Mesenchymal stem cell (in vitro differentiated cells and primary cell): ENCODE data around the gene HELT.
"Not testable (repeated sequence)": the region's sequence is repeated elsewhere in the genome, so short reads cannot be mapped to it uniquely, and the experiment has no call there.

Source experiments
- DNase-seq: peaks from one replicate; pipeline ENCODE4 v3.0.0-alpha.2; 2013
- H2AFZ ChIP-seq: one replicate; pipeline ENCODE4 v1.6.1; 2013; ENCODE audit warnings: low read depth, mild to moderate bottlenecking, control low read depth, inconsistent platforms, low read length, moderate library complexity
- H2AK5ac ChIP-seq: 2 replicates; pipeline ENCODE4 v1.6.1; 2013; ENCODE audit warnings: low read length, moderate library complexity, mild to moderate bottlenecking, inconsistent platforms; ENCODE audit not compliant: severe bottlenecking
- H2BK120ac ChIP-seq: one replicate; pipeline ENCODE4 v1.6.1; 2013; ENCODE audit warnings: low read depth, mild to moderate bottlenecking, inconsistent platforms, low read length, moderate library complexity
- H2BK12ac ChIP-seq, 2 experiments: one replicate each; pipeline ENCODE4 v1.6.1; 2013; ENCODE audit warnings: inconsistent platforms in 2 of 2, low read length in 2 of 2, mild to moderate bottlenecking in 2 of 2, moderate library complexity in 2 of 2, control low read depth in 1 of 2
- H2BK15ac ChIP-seq: one replicate; pipeline ENCODE4 v1.6.1; 2013; ENCODE audit warnings: mild to moderate bottlenecking, low read depth, inconsistent platforms; ENCODE audit not compliant: poor library complexity, severe bottlenecking
- H2BK5ac ChIP-seq: 2 replicates; pipeline ENCODE4 v1.6.1; 2013; ENCODE audit warnings: low read depth, mild to moderate bottlenecking, low read length, control low read depth, inconsistent platforms; ENCODE audit not compliant: poor library complexity, severe bottlenecking
- H3K14ac ChIP-seq, 2 experiments: one replicate each; pipeline ENCODE4 v1.6.1; 2013; ENCODE audit warnings: inconsistent platforms in 2 of 2, low read length in 2 of 2, control low read depth in 1 of 2, mild to moderate bottlenecking in 1 of 2, moderate library complexity in 1 of 2
- H3K18ac ChIP-seq, 2 experiments: one replicate each; pipeline ENCODE4 v1.6.1; 2013; ENCODE audit warnings: inconsistent platforms in 2 of 2, low read length in 2 of 2, control low read depth in 1 of 2, low read depth in 1 of 2, mild to moderate bottlenecking in 1 of 2
- H3K23ac ChIP-seq, 2 experiments: one replicate each; pipeline ENCODE4 v1.6.1; 2013; ENCODE audit warnings: inconsistent platforms in 2 of 2, low read length in 2 of 2, mild to moderate bottlenecking in 2 of 2, moderate library complexity in 2 of 2, control low read depth in 1 of 2
- H3K27ac ChIP-seq: 2 replicates; pipeline ENCODE4 v1.5.1; 2013; ENCODE audit warnings: mild to moderate bottlenecking, moderate library complexity, low read length, control low read depth, inconsistent platforms; ENCODE audit not compliant: poor library complexity, severe bottlenecking
- H3K27me3 ChIP-seq, 2 experiments: 2 replicates each; pipeline versions ENCODE4 v1.6.1 to v1.7.0; 2013; ENCODE audit warnings: low read length in 2 of 2, mild to moderate bottlenecking in 2 of 2, moderate library complexity in 2 of 2, control low read depth in 1 of 2, inconsistent platforms in 1 of 2; ENCODE audit not compliant: control insufficient read depth in 1 of 2, insufficient read depth in 1 of 2
- H3K36me3 ChIP-seq, 2 experiments: 2 replicates each; pipeline versions ENCODE4 v1.6.1 to v1.7.0; 2013; ENCODE audit warnings: low read length in 2 of 2, control low read depth in 1 of 2, inconsistent platforms in 1 of 2, low read depth in 1 of 2, mild to moderate bottlenecking in 1 of 2; ENCODE audit not compliant: insufficient read depth in 2 of 2, control insufficient read depth in 1 of 2
- H3K4ac ChIP-seq, 2 experiments: one replicate each; pipeline ENCODE4 v1.6.1; 2013; ENCODE audit warnings: inconsistent platforms in 2 of 2, low read length in 2 of 2, mild to moderate bottlenecking in 2 of 2, moderate library complexity in 2 of 2, control low read depth in 1 of 2, low read depth in 1 of 2
- H3K4me1 ChIP-seq: 2 replicates; pipeline ENCODE4 v1.6.1; 2013; ENCODE audit warnings: low read depth, low read length, control low read depth; ENCODE audit not compliant: control insufficient read depth, insufficient read depth
- H3K4me2 ChIP-seq: 2 replicates; pipeline ENCODE4 v1.6.1; 2013; ENCODE audit warnings: low read length, mild to moderate bottlenecking, inconsistent platforms; ENCODE audit not compliant: poor library complexity, severe bottlenecking
- H3K4me3 ChIP-seq, 2 experiments: 2 replicates each; pipeline versions ENCODE4 v1.5.1 to v1.7.0; 2013; ENCODE audit warnings: low read length in 2 of 2, mild to moderate bottlenecking in 2 of 2, control low read depth in 1 of 2, low read depth in 1 of 2; ENCODE audit not compliant: insufficient read depth in 1 of 2
- H3K79me1 ChIP-seq: replicated peaks from 2 replicates; pipeline ENCODE4 v1.6.1; 2013; ENCODE audit warnings: mild to moderate bottlenecking, control low read depth, low read length, inconsistent platforms; ENCODE audit not compliant: poor library complexity, severe bottlenecking
- H3K9ac ChIP-seq: 2 replicates; pipeline ENCODE4 v1.7.0; 2013; ENCODE audit warnings: mild to moderate bottlenecking, low read length, moderate library complexity
- H3K9me3 ChIP-seq: 2 replicates; pipeline ENCODE4 v1.7.0; 2013; ENCODE audit warnings: mild to moderate bottlenecking, low read length; ENCODE audit not compliant: control insufficient read depth
- H4K8ac ChIP-seq: one replicate; pipeline ENCODE4 v1.6.1; 2013; ENCODE audit warnings: inconsistent platforms, mild to moderate bottlenecking, low read length, moderate library complexity
- H4K91ac ChIP-seq: one replicate; pipeline ENCODE4 v1.6.1; 2013; ENCODE audit warnings: mild to moderate bottlenecking, low read length, inconsistent platforms
- WGBS: methylation state at CpG from one replicate; pipeline ENCODE4 v1.1.7; 2013; ENCODE audit warnings: mixed read lengths; 5-methylcytosine and 5-hydroxymethylcytosine counted together

HELT gene

GRCh38 chr4:184993247-184993646, 25.0 kb upstream of the HELT start:
- no peaks in the 10 kb centered on the region for H3K79me1 ChIP-seq
- no peak overlapping the region for H3K4me2 ChIP-seq
- no peaks in the 10 kb centered on the region for H3K9me3 ChIP-seq
- no peak overlapping the region for H3K14ac ChIP-seq
- no peak overlapping the region for H3K27ac ChIP-seq
- no peaks in the 10 kb centered on the region for H3K4me1 ChIP-seq
- H2BK5ac ChIP-seq: no peak overlapping the region
- no peaks in the 10 kb centered on the region for H3K36me3 ChIP-seq
- H3K9ac ChIP-seq: no peak overlapping the region
- H4K91ac ChIP-seq: no peak overlapping the region
- H3K4me3 ChIP-seq: no peak overlapping the region
- no peak overlapping the region for H2BK120ac ChIP-seq
- H2BK12ac ChIP-seq: no peak overlapping the region
- H3K18ac ChIP-seq: no peak overlapping the region
- DNase-seq: no peak
- peaks cover 11 to 65% of the 10 kb centered on the region in 2 experiments for H3K27me3 ChIP-seq
- no peak overlapping the region for H2BK15ac ChIP-seq
- 64% methylated on average over 3 of the region's 3 CpGs for WGBS
- no peak overlapping the region for H2AK5ac ChIP-seq
- H4K8ac ChIP-seq: no peak overlapping the region
- H3K4ac ChIP-seq: no peak overlapping the region
- no peak overlapping the region for H3K23ac ChIP-seq
- no peak overlapping the region for H2AFZ ChIP-seq

GRCh38 chr4:184994010-184994622, 24.2 kb upstream of the HELT start:
- 78% methylated on average over 18 of the region's 18 CpGs for WGBS
- H2BK5ac ChIP-seq: no peak overlapping the region
- H3K4me3 ChIP-seq: no peak overlapping the region
- H2BK12ac ChIP-seq: no peak overlapping the region
- no peak overlapping the region for H3K4ac ChIP-seq
- no peak overlapping the region for H4K91ac ChIP-seq
- no peak overlapping the region for H3K18ac ChIP-seq
- H3K9ac ChIP-seq: no peak overlapping the region
- H2AFZ ChIP-seq: no peak overlapping the region
- no peak overlapping the region for H3K27ac ChIP-seq
- H3K14ac ChIP-seq: no peak overlapping the region
- H3K27me3 ChIP-seq: peaks cover 7 to 56% of the 10 kb centered on the region in 2 experiments
- no peak overlapping the region for H2AK5ac ChIP-seq
- no peaks in the 10 kb centered on the region for H3K9me3 ChIP-seq
- H2BK120ac ChIP-seq: no peak overlapping the region
- DNase-seq: no peak
- H3K4me2 ChIP-seq: no peak overlapping the region
- no peaks in the 10 kb centered on the region for H3K79me1 ChIP-seq
- no peak overlapping the region for H4K8ac ChIP-seq
- no peak overlapping the region for H3K23ac ChIP-seq
- no peaks in the 10 kb centered on the region for H3K36me3 ChIP-seq
- no peaks in the 10 kb centered on the region for H3K4me1 ChIP-seq
- no peak overlapping the region for H2BK15ac ChIP-seq

- Histone ChIP-seq H3K4me3 (no peak overlapping the region), H3K4ac (no peak overlapping the region), H2BK12ac (no peak overlapping the region), H3K14ac (no peak overlapping the region), H3K9ac (no peak overlapping the region), H2BK15ac (no peak overlapping the region), H3K9me3 (no peaks in the 10 kb centered on the region), H3K27me3 (peaks cover 7 to 53% of the 10 kb centered on the region in 2 experiments), H2BK120ac (no peak overlapping the region), H3K79me1 (no peaks in the 10 kb centered on the region), H4K91ac (no peak overlapping the region), H3K4me2 (no peak overlapping the region), H3K23ac (no peak overlapping the region), H4K8ac (no peak overlapping the region), H2AFZ (no peak overlapping the region), H3K27ac (no peak overlapping the region), H2AK5ac (no peak overlapping the region), H3K36me3 (no peaks in the 10 kb centered on the region), H2BK5ac (no peak overlapping the region), H3K18ac (no peak overlapping the region), H3K4me1 (no peaks in the 10 kb centered on the region)
- no peak for DNase-seq
- 81% methylated on average over 14 of the region's 14 CpGs for WGBS
Measured at GRCh38 chr4:184994623-184995010, 23.7 kb upstream of the HELT start.

GRCh38 chr4:184997656-184998055, 20.6 kb upstream of the HELT start:
- not testable (repeated sequence) for H4K8ac ChIP-seq, H3K79me1 ChIP-seq, H3K4me3 ChIP-seq, H3K4me2 ChIP-seq, H4K91ac ChIP-seq, H3K36me3 ChIP-seq, H2BK15ac ChIP-seq, H3K23ac ChIP-seq, H3K27ac ChIP-seq, H2BK5ac ChIP-seq, H3K14ac ChIP-seq, H3K4ac ChIP-seq, H2AFZ ChIP-seq, H3K9ac ChIP-seq, DNase-seq, H3K9me3 ChIP-seq, H3K18ac ChIP-seq, H2BK12ac ChIP-seq, H2BK120ac ChIP-seq, H2AK5ac ChIP-seq, H3K4me1 ChIP-seq
- peaks cover 22 to 45% of the 10 kb centered on the region in 2 experiments for H3K27me3 ChIP-seq
